ENCODE data around the gene CXADR.
A peak's percentile ranks its signal among the peaks of the same experiment; 100 is the strongest.

The CXADR gene

GRCh38 chr21:17545007-17545406 lies 32.2 kb downstream of the CXADR start:
- no peak for TF ChIP-seq CTCF (conservative IDR thresholded peaks at IDR 0.05)
- H3K27ac ChIP-seq = no peak overlapping the region

- no peak for TF ChIP-seq CTCF (conservative IDR thresholded peaks at IDR 0.05)
- H3K27ac ChIP-seq = peak overlapping the region; percentile 35
These were observed 35.4 kb downstream of the CXADR start for GRCh38 chr21:17548262-17548661.

- no peak for TF ChIP-seq CTCF (conservative IDR thresholded peaks at IDR 0.05)
These were observed 37.9 kb downstream of the CXADR start for GRCh38 chr21:17550671-17551308.

GRCh38 chr21:17552410-17552809 lies 39.6 kb downstream of the CXADR start:
- H3K27ac ChIP-seq = no peak overlapping the region
- TF ChIP-seq CTCF (conservative IDR thresholded peaks at IDR 0.05) = no peak

More at GRCh38 chr21:17550671-17551308, 37.9 kb downstream of the CXADR start:
- peak overlapping the region; percentile 35; the same call in 1 of the 2 replicates for H3K27ac ChIP-seq

- TF ChIP-seq CTCF (conservative IDR thresholded peaks at IDR 0.05) = no peak
- H3K27ac ChIP-seq = no peak overlapping the region
These were observed 41.3 kb downstream of the CXADR start for GRCh38 chr21:17554120-17554519.

GRCh38 chr21:17554679-17555465 lies 42.0 kb downstream of the CXADR start:
- TF ChIP-seq CTCF (conservative IDR thresholded peaks at IDR 0.05) = peak; percentile 85
- H3K27ac ChIP-seq = no peak overlapping the region

GRCh38 chr21:17560377-17561025 lies 47.7 kb downstream of the CXADR start:
- TF ChIP-seq CTCF (conservative IDR thresholded peaks at IDR 0.05) = no peak

More at GRCh38 chr21:17560377-17561025, 47.7 kb downstream of the CXADR start:
- no peak overlapping the region for H3K27ac ChIP-seq
